ENCODE results near the gene FOXJ3. TPM values are rescaled to one million over a fixed set of nuclear protein-coding genes. Genes with fewer than 3 reads are reported as not detected.

FOXJ3 gene
- total and polyA plus RNA-seq, 2 of the 13 experiments (the other 11 are each of a cell fraction or from before 2014, with no cell fraction given) = 16.6 to 48.5 TPM

- TF ChIP-seq NR2F6 (IDR thresholded peaks at IDR 0.05) (peak; percentile 40; the same call in 1 of the 2 replicates), NR2F6 (CRISPR knock-in tag; IDR thresholded peaks at IDR 0.05) (peak; percentile 22; the same call in 1 of the 2 replicates), ZNF143 (CRISPR knock-in tag; IDR thresholded peaks at IDR 0.05) (no peak), PHF20 (CRISPR knock-in tag; IDR thresholded peaks at IDR 0.05) (no peak), TARDBP (CRISPR knock-in tag; IDR thresholded peaks at IDR 0.05) (0 out of 2 replicates have a peak, but pooled peaks have one; percentile 15), ATAD3A (CRISPR knock-in tag; IDR thresholded peaks at IDR 0.05) (no peak), ZNF138 (CRISPR knock-in tag; IDR thresholded peaks at IDR 0.05; ENCODE audit: low read depth) (no peak), JUN (CRISPR knock-in tag; IDR thresholded peaks at IDR 0.05) (no peak), AGO1 (IDR thresholded peaks at IDR 0.05; ENCODE audit: low read depth, low read length, poor library complexity, severe bottlenecking) (no peak), SAP130 (CRISPR knock-in tag; IDR thresholded peaks at IDR 0.05; ENCODE audit: low read depth) (peak; percentile 84), HMG20B (CRISPR knock-in tag; conservative IDR thresholded peaks at IDR 0.05) (0 out of 2 replicates have a peak, but pooled peaks have one; percentile 47), HES4 (CRISPR knock-in tag; IDR thresholded peaks at IDR 0.05; ENCODE audit: borderline replicate concordance) (no peak), ZNF10 (CRISPR knock-in tag; IDR thresholded peaks at IDR 0.05; ENCODE audit: borderline replicate concordance, low read depth) (no peak), CREB1 (IDR thresholded peaks at IDR 0.05) (no peak), CREB1 (CRISPR knock-in tag; IDR thresholded peaks at IDR 0.05) (peak; percentile 63), TGIF2 (CRISPR knock-in tag; IDR thresholded peaks at IDR 0.05) (no peak), TFAP4 (IDR thresholded peaks at IDR 0.05; ENCODE audit: borderline replicate concordance, low read depth) (no peak), KLF11 (CRISPR knock-in tag; IDR thresholded peaks at IDR 0.05) (no peak), ZNF577 (CRISPR knock-in tag; IDR thresholded peaks at IDR 0.05; ENCODE audit: borderline replicate concordance, low read depth) (no peak), THAP11 (CRISPR knock-in tag; IDR thresholded peaks at IDR 0.05) (no peak), ZNF644 (CRISPR knock-in tag; IDR thresholded peaks at IDR 0.05; ENCODE audit: low read depth) (no peak), KDM6A (CRISPR knock-in tag; IDR thresholded peaks at IDR 0.05; ENCODE audit: low read depth) (peak; percentile 25; the same call in 1 of the 2 replicates), ZFX (CRISPR knock-in tag; IDR thresholded peaks at IDR 0.05; ENCODE audit: low read depth) (no peak), ZNF737 (CRISPR knock-in tag; IDR thresholded peaks at IDR 0.05; ENCODE audit: borderline replicate concordance) (no peak), ZNF773 (CRISPR knock-in tag; IDR thresholded peaks at IDR 0.05; ENCODE audit: borderline replicate concordance) (no peak), MAFK (conservative IDR thresholded peaks at IDR 0.05 in 1 of 2, IDR thresholded peaks at IDR 0.05 in 1 of 2; ENCODE audit: low read length in 2 of 2) (no peak), ZNF672 (CRISPR knock-in tag; IDR thresholded peaks at IDR 0.05) (no peak)
- TF ChIP-seq, protein P1, sequence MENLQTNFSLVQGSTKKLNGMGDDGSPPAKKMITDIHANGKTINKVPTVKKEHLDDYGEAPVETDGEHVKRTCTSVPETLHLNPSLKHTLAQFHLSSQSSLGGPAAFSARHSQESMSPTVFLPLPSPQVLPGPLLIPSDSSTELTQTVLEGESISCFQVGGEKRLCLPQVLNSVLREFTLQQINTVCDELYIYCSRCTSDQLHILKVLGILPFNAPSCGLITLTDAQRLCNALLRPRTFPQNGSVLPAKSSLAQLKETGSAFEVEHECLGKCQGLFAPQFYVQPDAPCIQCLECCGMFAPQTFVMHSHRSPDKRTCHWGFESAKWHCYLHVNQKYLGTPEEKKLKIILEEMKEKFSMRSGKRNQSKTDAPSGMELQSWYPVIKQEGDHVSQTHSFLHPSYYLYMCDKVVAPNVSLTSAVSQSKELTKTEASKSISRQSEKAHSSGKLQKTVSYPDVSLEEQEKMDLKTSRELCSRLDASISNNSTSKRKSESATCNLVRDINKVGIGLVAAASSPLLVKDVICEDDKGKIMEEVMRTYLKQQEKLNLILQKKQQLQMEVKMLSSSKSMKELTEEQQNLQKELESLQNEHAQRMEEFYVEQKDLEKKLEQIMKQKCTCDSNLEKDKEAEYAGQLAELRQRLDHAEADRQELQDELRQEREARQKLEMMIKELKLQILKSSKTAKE (CRISPR knock-in tag; IDR thresholded peaks at IDR 0.05; ENCODE audit: borderline replicate concordance) = no peak
- TF ChIP-seq, protein P2, sequence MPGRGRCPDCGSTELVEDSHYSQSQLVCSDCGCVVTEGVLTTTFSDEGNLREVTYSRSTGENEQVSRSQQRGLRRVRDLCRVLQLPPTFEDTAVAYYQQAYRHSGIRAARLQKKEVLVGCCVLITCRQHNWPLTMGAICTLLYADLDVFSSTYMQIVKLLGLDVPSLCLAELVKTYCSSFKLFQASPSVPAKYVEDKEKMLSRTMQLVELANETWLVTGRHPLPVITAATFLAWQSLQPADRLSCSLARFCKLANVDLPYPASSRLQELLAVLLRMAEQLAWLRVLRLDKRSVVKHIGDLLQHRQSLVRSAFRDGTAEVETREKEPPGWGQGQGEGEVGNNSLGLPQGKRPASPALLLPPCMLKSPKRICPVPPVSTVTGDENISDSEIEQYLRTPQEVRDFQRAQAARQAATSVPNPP (CRISPR knock-in tag; IDR thresholded peaks at IDR 0.05) = no peak
Measured at GRCh38 chr1:42319871-42320484, 15.1 kb downstream of the FOXJ3 start (continued).
